SK-N-MC (cell line): ENCODE data around the gene ANGPTL2.

Experiments used
- DNase-seq: peaks from one replicate; pipeline ENCODE4 v3.0.0-alpha.2; 2011; ENCODE audit warnings: low read depth, low spot score
- H3K27ac ChIP-seq: fragments of 200-600 bp; sonication (generic); 2 replicates; pipeline ENCODE4 v1.5.1; 2016; ENCODE audit warnings: mixed run types
- H3K36me3 ChIP-seq: fragments of 200-600 bp; sonication (generic); 2 replicates; pipeline ENCODE4 v1.6.1; 2017; ENCODE audit warnings: antibody characterized with exemption, low read length, mixed read lengths; ENCODE audit not compliant: insufficient read depth
- H3K4me3 ChIP-seq: fragments of 200-600 bp; sonication (generic); 2 replicates; pipeline ENCODE4 v1.5.1; 2016
- H3K9ac ChIP-seq: fragments of 200-600 bp; sonication (generic); 2 replicates; pipeline ENCODE4 v1.8.0; 2017; ENCODE audit warnings: mixed run types, mixed read lengths; ENCODE audit not compliant: insufficient read length
- H3K9me3 ChIP-seq: fragments of 200-600 bp; sonication (generic); 2 replicates; pipeline ENCODE4 v1.6.1; 2017; ENCODE audit warnings: low read depth, mild to moderate bottlenecking, antibody characterized with exemption, low read length, moderate library complexity, mixed read lengths
- EZH2 ChIP-seq: fragments of 200-600 bp; sonication (generic); IDR thresholded peaks from one replicate; pipeline ENCODE4 v1.6.1; 2017; ENCODE audit warnings: antibody characterized with exemption
- FOXP2 ChIP-seq: optimal IDR thresholded peaks from 2 replicates; pipeline ENCODE3; 2011; ENCODE audit warnings: mild to moderate bottlenecking, moderate library complexity; ENCODE audit not compliant: insufficient read depth; ENCODE audit errors: extremely low read length, control extremely low read depth
- POLR2AphosphoS5 ChIP-seq: IDR thresholded peaks from 2 replicates; pipeline ENCODE4 v1.6.1; 2012; ENCODE audit warnings: mild to moderate bottlenecking, low read depth, low read length, borderline replicate concordance

The ANGPTL2 gene

DNA sequence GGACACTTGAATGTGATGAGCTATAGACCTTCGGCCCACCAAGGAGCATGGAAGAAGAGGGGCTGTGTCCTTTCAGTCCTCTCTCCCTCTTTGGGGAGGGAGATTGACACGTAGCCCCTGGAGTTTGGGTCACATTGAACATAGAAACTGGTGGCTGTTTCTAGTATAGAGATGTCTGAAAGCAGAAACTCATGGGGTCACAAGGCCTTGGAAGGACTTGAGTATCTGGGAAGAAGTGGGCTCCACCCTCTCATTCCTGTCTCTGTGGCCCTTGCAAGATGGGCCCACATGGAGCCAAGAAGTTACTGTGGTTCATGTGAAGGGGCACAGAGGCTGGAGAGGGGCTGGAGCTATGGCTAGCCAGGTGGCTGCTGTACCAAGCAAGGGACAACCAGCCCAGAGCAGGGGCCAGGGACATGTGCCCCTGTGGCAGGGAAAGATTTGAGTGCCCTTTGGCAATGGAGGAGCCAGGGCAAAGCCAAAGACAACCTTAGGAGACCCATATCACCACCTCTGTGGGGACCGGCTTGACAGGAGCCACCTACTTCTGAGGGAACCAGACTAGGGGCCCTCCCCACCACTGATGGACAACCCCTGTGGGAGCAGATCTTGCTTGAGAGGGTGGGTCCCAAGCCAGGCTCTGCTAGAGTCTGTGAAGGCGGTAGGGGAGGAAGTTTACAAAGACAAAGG, 12.8 kb upstream of the ANGPTL2 start:
- Histone ChIP-seq H3K9ac (no peak overlapping the region), H3K36me3 (no peaks in the 10 kb centered on the region), H3K27ac (no peak overlapping the region), H3K4me3 (no peak overlapping the region), H3K9me3 (no peaks in the 10 kb centered on the region)
- TF ChIP-seq FOXP2: no peak
- TF ChIP-seq EZH2: no peak
- no peak for TF ChIP-seq POLR2AphosphoS5
- DNase-seq: no peak

- H3K27ac ChIP-seq: no peak overlapping the region
- DNase-seq: no peak
- H3K9ac ChIP-seq: no peak overlapping the region
Measured at GRCh38 chr9:127133739-127134167, 11.3 kb upstream of the ANGPTL2 start.

DNA sequence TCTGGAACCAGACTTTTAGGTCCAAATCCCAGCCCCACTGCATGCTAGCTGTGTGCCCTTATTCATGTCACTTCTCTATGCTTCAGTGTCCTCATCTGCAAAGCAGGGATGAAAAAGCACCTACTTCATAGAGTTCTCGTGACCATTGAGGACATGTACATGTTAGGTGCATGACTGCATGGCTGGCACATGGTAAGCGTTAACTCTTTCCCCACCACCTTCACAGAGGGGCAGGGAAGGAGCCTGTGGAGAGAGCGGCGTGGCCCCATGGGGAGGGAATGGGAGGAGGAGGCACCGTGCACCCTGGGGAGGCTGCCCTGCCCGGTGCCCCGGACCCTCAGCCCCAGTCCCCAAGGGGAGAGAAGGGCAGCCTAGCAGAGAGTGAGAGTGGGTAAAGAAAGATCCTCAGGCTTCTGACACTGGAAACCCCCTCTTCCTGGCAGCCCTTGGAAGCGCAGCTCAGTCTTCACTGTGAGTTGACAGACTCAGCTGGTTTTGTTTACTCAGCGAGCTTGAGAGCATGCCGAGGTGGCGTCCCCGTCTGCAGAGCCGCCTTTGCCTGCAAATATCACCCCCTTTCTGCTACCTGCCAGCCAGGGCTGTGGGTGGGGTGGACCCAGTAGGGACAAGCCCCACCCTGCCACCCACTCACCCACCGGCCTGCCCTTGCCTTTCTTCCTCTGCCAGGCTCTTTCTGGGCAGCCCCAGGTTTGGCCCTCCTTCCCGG, 10.6 kb upstream of the ANGPTL2 start:
- DNase-seq: no peak
- Histone ChIP-seq H3K9ac (no peak overlapping the region), H3K4me3 (no peak overlapping the region), H3K36me3 (no peaks in the 10 kb centered on the region), H3K9me3 (no peaks in the 10 kb centered on the region), H3K27ac (no peak overlapping the region)
- no peak for TF ChIP-seq FOXP2
- no peak for TF ChIP-seq EZH2
- TF ChIP-seq POLR2AphosphoS5: no peak

More at GRCh38 chr9:127133739-127134167, 11.3 kb upstream of the ANGPTL2 start:
- Histone ChIP-seq H3K4me3 (no peak overlapping the region), H3K36me3 (no peaks in the 10 kb centered on the region), H3K9me3 (no peaks in the 10 kb centered on the region)
- no peak for TF ChIP-seq FOXP2
- no peak for TF ChIP-seq EZH2
- no peak for TF ChIP-seq POLR2AphosphoS5

DNA sequence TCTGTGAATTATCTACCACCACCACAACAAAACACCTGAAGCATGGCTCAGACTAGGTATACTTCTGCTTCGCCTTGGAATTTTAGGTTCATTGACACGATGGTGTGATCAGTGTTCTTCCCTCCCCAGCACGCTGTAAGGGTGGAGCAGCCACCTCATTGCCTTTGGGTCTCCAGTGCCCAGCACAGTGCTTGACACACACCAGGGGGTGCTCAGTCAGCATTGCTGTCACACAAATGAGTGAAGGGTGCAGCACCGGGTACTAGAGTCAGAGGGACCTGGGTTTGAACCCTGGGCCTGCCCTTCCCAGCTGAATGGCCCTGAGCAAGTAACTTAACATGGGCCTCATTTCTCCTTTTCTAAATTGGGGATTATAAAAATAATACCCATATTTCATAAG, 9.9 kb upstream of the ANGPTL2 start:
- H3K4me3 ChIP-seq: no peak overlapping the region
- TF ChIP-seq EZH2 (no peak), FOXP2 (no peak), POLR2AphosphoS5 (no peak)
- H3K27ac ChIP-seq: no peak overlapping the region
- H3K9ac ChIP-seq: no peak overlapping the region
- DNase-seq: no peak
- H3K36me3 ChIP-seq: no peaks in the 10 kb centered on the region
- no peaks in the 10 kb centered on the region for H3K9me3 ChIP-seq

GRCh38 chr9:127131871-127132270, 9.4 kb upstream of the ANGPTL2 start:
- H3K9me3 ChIP-seq: no peaks in the 10 kb centered on the region
- no peak for DNase-seq
- TF ChIP-seq FOXP2 (no peak), POLR2AphosphoS5 (no peak)
- no peak overlapping the region for H3K27ac ChIP-seq
- H3K9ac ChIP-seq: no peak overlapping the region
- no peaks in the 10 kb centered on the region for H3K36me3 ChIP-seq
- H3K4me3 ChIP-seq: no peak overlapping the region

GRCh38 chr9:127130661-127131538, 8.5 kb upstream of the ANGPTL2 start:
- no peak for DNase-seq

GRCh38 chr9:127130235-127130634, 7.8 kb upstream of the ANGPTL2 start:
- Histone ChIP-seq H3K9me3 (no peaks in the 10 kb centered on the region), H3K9ac (no peak overlapping the region), H3K36me3 (no peaks in the 10 kb centered on the region), H3K4me3 (no peak overlapping the region), H3K27ac (no peak overlapping the region)
- no peak for TF ChIP-seq POLR2AphosphoS5
- no peak for TF ChIP-seq FOXP2
- TF ChIP-seq EZH2: no peak
- no peak for DNase-seq

More at GRCh38 chr9:127130661-127131538, 8.5 kb upstream of the ANGPTL2 start:
- Histone ChIP-seq H3K9ac (no peak overlapping the region), H3K4me3 (no peak overlapping the region), H3K36me3 (no peaks in the 10 kb centered on the region), H3K27ac (no peak overlapping the region), H3K9me3 (no peaks in the 10 kb centered on the region)
- TF ChIP-seq POLR2AphosphoS5 (no peak), EZH2 (no peak), FOXP2 (no peak)

DNA sequence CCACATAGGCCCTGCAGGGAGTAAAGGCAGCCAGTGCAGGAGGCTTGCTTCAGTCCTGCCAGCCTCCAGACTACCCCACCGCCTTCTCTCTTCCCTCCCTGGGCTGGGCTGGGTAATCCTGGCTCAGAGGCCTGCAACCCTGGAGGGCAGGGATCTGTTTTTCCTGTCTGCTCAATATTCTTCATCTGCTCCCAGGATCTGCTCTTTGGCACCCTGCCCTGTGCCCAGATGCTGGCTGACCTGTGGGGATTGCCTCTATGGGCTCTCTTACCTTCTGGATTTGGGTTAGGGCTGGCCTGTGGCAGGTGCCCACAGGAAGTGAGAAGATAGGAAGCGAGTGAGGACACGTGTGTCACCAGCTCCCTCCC, 7.3 kb upstream of the ANGPTL2 start:
- Histone ChIP-seq H3K36me3 (no peaks in the 10 kb centered on the region), H3K9ac (no peak overlapping the region), H3K27ac (no peak overlapping the region), H3K9me3 (no peaks in the 10 kb centered on the region), H3K4me3 (no peak overlapping the region)
- no peak for DNase-seq
- no peak for TF ChIP-seq EZH2
- TF ChIP-seq FOXP2: no peak
- no peak for TF ChIP-seq POLR2AphosphoS5
